Upper lobe of left lung (tissue), 6 donors: Measurements from ENCODE around the gene APPBP2. TPM values are rescaled to one million over a fixed set of nuclear protein-coding genes. Genes with fewer than 3 reads are reported as not detected.

Experiments
- ATAC-seq, 2 donors: fragments of 200-7000 bp; cut with Tn5 transposase; one replicate each; pipeline ENCODE4 v1.9.1; 2022; ENCODE audit warnings: mild to moderate bottlenecking in 2 of 2, moderate library complexity in 2 of 2; ENCODE audit not compliant: low FRiP score in 2 of 2
- DNase-seq, 2 donors: peaks; one replicate each; pipeline ENCODE4 v3.0.0-alpha.2; 2019 to 2020
- H3K27ac ChIP-seq, 4 donors: fragments of 200-600 bp; sonication (generic); one replicate each; pipeline ENCODE4 v1.5.1; 2016 to 2019
- H3K27me3 ChIP-seq, 4 donors: fragments of 200-600 bp; sonication (generic); one replicate each; pipeline ENCODE4 v1.5.1; 2017 to 2019
- H3K36me3 ChIP-seq, 4 donors: fragments of 200-600 bp; sonication (generic); one replicate each; pipeline ENCODE4 v1.5.1; 2016 to 2019
- H3K4me1 ChIP-seq, 4 donors: fragments of 200-600 bp; sonication (generic); one replicate each; pipeline ENCODE4 v1.5.1; 2018 to 2019
- H3K4me3 ChIP-seq, 4 donors: fragments of 200-600 bp; sonication (generic); one replicate each; pipeline ENCODE4 v1.5.1; 2017 to 2019; ENCODE audit warnings: mild to moderate bottlenecking in 2 of 4, moderate library complexity in 1 of 4
- H3K9me3 ChIP-seq, 4 donors: fragments of 200-600 bp; sonication (generic); one replicate each; pipeline ENCODE4 v1.5.1; 2018 to 2019
- EP300 ChIP-seq, 4 donors: sonication (generic); formaldehyde crosslinking; IDR thresholded peaks; one replicate each; pipeline ENCODE4 v1.5.1; 2017; ENCODE audit warnings: antibody characterized with exemption in 4 of 4, control low read depth in 2 of 4
- POLR2A ChIP-seq, 4 donors: fragments of 450-650 bp; IDR thresholded peaks; one replicate each; pipeline ENCODE4 v1.5.1; 2016 to 2017; ENCODE audit warnings: antibody characterized with exemption in 4 of 4, mild to moderate bottlenecking in 2 of 4
- POLR2AphosphoS5 ChIP-seq, 2 donors: sonication (generic); formaldehyde crosslinking; IDR thresholded peaks; one replicate each; pipeline ENCODE4 v1.5.1; 2017; ENCODE audit warnings: antibody characterized with exemption in 2 of 2
- WGBS, 2 donors: methylation state at CpG; one replicate each; pipeline ENCODE4 v1.1.5; 2017 to 2018; 5-methylcytosine and 5-hydroxymethylcytosine counted together
- total RNA-seq, 6 donors: library from RNA; depleted of rRNA in 4 of 6; stranded (reverse); fragments of >200 nt in 4 of 6; gene quantifications; one replicate each; pipeline versions ENCODE4 v1.1.0 to v1.2.1, GENCODE V29; 2016 to 2021
- TF ChIP-seq, protein P1 (sequence below), 6 experiments: fragments of 450-650 bp in 4 of 6; fragments of 200-600 bp in 2 of 6; sonication (generic) in 2 of 6; IDR thresholded peaks; one replicate each; pipeline ENCODE4 v1.5.1; 2016 to 2019; ENCODE audit warnings: antibody characterized with exemption in 6 of 6
- donor health status: DM: no; HTN: no; CAD: no; lungs with moderate emphysema.
- donor health status: DM: no; HTN: yes; CAD: no; lungs with severe emphysema.

Gene APPBP2
- total RNA-seq, 6 donors from 2014 or later = 17.4 to 42.9 (median 28.7) TPM

DNA sequence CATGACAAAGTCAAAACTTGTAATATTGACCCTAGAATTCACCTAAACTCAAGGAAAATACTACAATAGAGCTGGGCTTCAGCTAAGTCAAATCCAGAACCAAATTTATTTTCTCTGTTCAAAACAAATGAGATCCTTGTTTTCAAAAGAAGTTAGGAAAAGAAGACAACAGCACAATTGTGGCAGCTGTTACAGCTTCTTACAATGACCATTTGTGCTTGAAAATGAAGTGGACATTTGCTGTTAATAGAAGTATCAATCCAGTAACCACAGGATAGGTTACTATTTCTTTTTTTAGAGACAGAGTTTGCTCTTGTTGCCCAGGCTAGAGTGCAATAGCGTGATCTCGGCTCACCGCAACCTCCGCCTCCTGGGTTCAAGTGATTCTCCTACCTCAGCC lies 44.4 kb downstream of the APPBP2 start:
- H3K9me3 ChIP-seq = no peaks in the 10 kb centered on the region
- H3K27ac ChIP-seq = no peak overlapping the region
- H3K36me3 ChIP-seq = peaks cover 0 to 15% (median 2%) of the 10 kb centered on the region in 4 donors
- DNase-seq (no peak), ATAC-seq (no peak)
- TF ChIP-seq POLR2A (IDR thresholded peaks at IDR 0.05) = no peak
- H3K4me1 ChIP-seq = no peaks in the 10 kb centered on the region
- H3K4me3 ChIP-seq = no peak overlapping the region
- no peaks in the 10 kb centered on the region for H3K27me3 ChIP-seq
- 96 to 97% methylated on average over 4 of the region's 4 CpGs for WGBS, 2 donors

GRCh38 chr17:60473788-60474187 lies 52.3 kb downstream of the APPBP2 start:
- ATAC-seq (no peak), DNase-seq (no peak)
- Histone ChIP-seq H3K4me1 (peaks cover 11 to 16% (median 12%) of the 10 kb centered on the region in 4 donors), H3K4me3 (no peak overlapping the region), H3K27me3 (no peaks in the 10 kb centered on the region), H3K27ac (no peak overlapping the region), H3K9me3 (no peaks in the 10 kb centered on the region), H3K36me3 (peaks cover 0 to 29% (median 4%) of the 10 kb centered on the region in 4 donors)
- TF ChIP-seq EP300 (IDR thresholded peaks at IDR 0.05) = no peak
- TF ChIP-seq POLR2A (IDR thresholded peaks at IDR 0.05) = no peak
- TF ChIP-seq POLR2AphosphoS5 (IDR thresholded peaks at IDR 0.05) = no peak
- TF ChIP-seq, protein P1, sequence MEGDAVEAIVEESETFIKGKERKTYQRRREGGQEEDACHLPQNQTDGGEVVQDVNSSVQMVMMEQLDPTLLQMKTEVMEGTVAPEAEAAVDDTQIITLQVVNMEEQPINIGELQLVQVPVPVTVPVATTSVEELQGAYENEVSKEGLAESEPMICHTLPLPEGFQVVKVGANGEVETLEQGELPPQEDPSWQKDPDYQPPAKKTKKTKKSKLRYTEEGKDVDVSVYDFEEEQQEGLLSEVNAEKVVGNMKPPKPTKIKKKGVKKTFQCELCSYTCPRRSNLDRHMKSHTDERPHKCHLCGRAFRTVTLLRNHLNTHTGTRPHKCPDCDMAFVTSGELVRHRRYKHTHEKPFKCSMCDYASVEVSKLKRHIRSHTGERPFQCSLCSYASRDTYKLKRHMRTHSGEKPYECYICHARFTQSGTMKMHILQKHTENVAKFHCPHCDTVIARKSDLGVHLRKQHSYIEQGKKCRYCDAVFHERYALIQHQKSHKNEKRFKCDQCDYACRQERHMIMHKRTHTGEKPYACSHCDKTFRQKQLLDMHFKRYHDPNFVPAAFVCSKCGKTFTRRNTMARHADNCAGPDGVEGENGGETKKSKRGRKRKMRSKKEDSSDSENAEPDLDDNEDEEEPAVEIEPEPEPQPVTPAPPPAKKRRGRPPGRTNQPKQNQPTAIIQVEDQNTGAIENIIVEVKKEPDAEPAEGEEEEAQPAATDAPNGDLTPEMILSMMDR (IDR thresholded peaks at IDR 0.05) = no peak

GRCh38 chr17:60472449-60472848 lies 53.6 kb downstream of the APPBP2 start:
- ATAC-seq (no peak), DNase-seq (no peak)
- Histone ChIP-seq H3K4me1 (peaks cover 11 to 22% (median 12%) of the 10 kb centered on the region in 4 donors), H3K4me3 (no peak overlapping the region), H3K27me3 (no peaks in the 10 kb centered on the region), H3K9me3 (no peaks in the 10 kb centered on the region), H3K27ac (no peak overlapping the region), H3K36me3 (peaks cover 0 to 27% (median 3%) of the 10 kb centered on the region in 4 donors)
- TF ChIP-seq POLR2AphosphoS5 (IDR thresholded peaks at IDR 0.05) (no peak), EP300 (IDR thresholded peaks at IDR 0.05) (no peak), POLR2A (IDR thresholded peaks at IDR 0.05) (no peak)
- TF ChIP-seq, protein P1 (IDR thresholded peaks at IDR 0.05) = no peak
- WGBS, 2 donors = 90 to 94% methylated on average over 1 of the region's 1 CpG

DNA sequence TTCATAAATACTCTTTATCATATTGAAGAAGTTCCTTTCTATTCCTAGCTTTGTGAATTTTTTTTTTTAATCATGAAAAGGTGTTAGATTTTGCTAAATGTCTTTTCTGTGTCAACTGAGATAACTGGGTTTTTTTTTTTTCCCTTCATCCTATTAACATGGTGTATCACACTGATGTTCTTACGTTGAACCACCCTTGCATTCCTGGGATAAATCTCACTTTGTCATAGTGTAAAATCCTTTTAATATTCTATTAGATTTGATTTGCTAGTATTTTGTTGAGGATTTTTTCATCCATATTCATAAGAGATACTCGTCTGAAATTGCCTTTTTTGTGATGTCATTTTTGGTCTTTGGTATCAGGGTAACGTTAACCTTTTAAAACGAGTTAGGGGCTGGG lies 54.6 kb downstream of the APPBP2 start:
- TF ChIP-seq EP300 (IDR thresholded peaks at IDR 0.05) = no peak
- TF ChIP-seq POLR2A (IDR thresholded peaks at IDR 0.05) = no peak
- no peak for TF ChIP-seq POLR2AphosphoS5 (IDR thresholded peaks at IDR 0.05)
- TF ChIP-seq, protein P1 (IDR thresholded peaks at IDR 0.05) = no peak
- H3K4me3 ChIP-seq = no peak overlapping the region
- H3K9me3 ChIP-seq = no peaks in the 10 kb centered on the region
- ATAC-seq (no peak), DNase-seq (no peak)
- H3K27ac ChIP-seq = no peak overlapping the region
- peaks cover 0 to 29% (median 3%) of the 10 kb centered on the region in 4 donors for H3K36me3 ChIP-seq
- H3K4me1 ChIP-seq = peaks cover 11 to 22% (median 12%) of the 10 kb centered on the region in 4 donors
- no peaks in the 10 kb centered on the region for H3K27me3 ChIP-seq
- 96 to 97% methylated on average over 4 of the region's 4 CpGs for WGBS, 2 donors

DNA sequence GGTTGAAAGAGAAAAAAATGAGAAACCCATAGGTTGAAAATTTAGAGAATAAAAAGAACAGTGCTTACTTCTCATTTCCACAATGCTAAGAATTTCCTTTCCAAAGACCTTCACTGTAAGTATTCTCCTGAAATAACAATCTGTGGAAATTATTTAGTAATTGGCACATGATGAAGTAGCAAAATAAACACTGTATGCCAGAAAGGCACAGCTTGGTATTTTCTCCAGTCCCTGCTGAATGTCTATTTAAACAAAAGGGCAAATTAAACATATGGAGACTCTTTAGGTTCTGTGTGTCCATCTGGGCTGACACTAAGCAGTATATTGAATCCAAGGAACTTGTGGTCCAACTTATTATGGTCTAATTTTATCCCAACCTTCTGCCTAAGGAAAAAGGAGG lies 57.7 kb downstream of the APPBP2 start:
- Histone ChIP-seq H3K27ac (peak overlapping the region in 1 of 4 donors; percentile 8), H3K4me3 (no peak overlapping the region), H3K4me1 (peaks cover 11 to 22% (median 13%) of the 10 kb centered on the region in 4 donors), H3K9me3 (no peaks in the 10 kb centered on the region), H3K36me3 (peaks cover 0 to 58% (median 17%) of the 10 kb centered on the region in 4 donors), H3K27me3 (no peaks in the 10 kb centered on the region)
- ATAC-seq = no peak
- TF ChIP-seq, protein P1 (IDR thresholded peaks at IDR 0.05) = no peak
- TF ChIP-seq POLR2AphosphoS5 (IDR thresholded peaks at IDR 0.05) (no peak), EP300 (IDR thresholded peaks at IDR 0.05) (no peak), POLR2A (IDR thresholded peaks at IDR 0.05) (no peak)
- DNase-seq = no peak
